ENCODE data around the gene KCNA2.

Gene KCNA2

GRCh38 chr1:110628323-110629105, 22.4 kb upstream of the KCNA2 start:
- no peak for DNase-seq (ENCODE audit: low read depth)

- DNase-seq (ENCODE audit: low read depth) = no peak
Measured at GRCh38 chr1:110627764-110628163, 21.6 kb upstream of the KCNA2 start.

GRCh38 chr1:110626889-110627288, 20.7 kb upstream of the KCNA2 start:
- no peak for DNase-seq (ENCODE audit: low read depth)

- DNase-seq (ENCODE audit: low read depth) = no peak
Measured at GRCh38 chr1:110620686-110621085, 14.5 kb upstream of the KCNA2 start.

- DNase-seq (ENCODE audit: low read depth) = no peak
Measured at GRCh38 chr1:110620250-110620615, 14.1 kb upstream of the KCNA2 start.

- peak; percentile 69 for DNase-seq (ENCODE audit: low read depth)
Measured at GRCh38 chr1:110619412-110620249, 13.5 kb upstream of the KCNA2 start.

- no peak for DNase-seq (ENCODE audit: low read depth)
Measured at GRCh38 chr1:110618668-110619067, 12.5 kb upstream of the KCNA2 start.

- DNase-seq (ENCODE audit: low read depth) = no peak
Measured at GRCh38 chr1:110617589-110617988, 11.4 kb upstream of the KCNA2 start.

GRCh38 chr1:110617116-110617515, 11.0 kb upstream of the KCNA2 start:
- no peak for DNase-seq (ENCODE audit: low read depth)

- no peak for DNase-seq (ENCODE audit: low read depth)
Measured at GRCh38 chr1:110616587-110616986, 10.4 kb upstream of the KCNA2 start.

GRCh38 chr1:110615548-110616130, 9.5 kb upstream of the KCNA2 start:
- DNase-seq (ENCODE audit: low read depth) = no peak

- no peak for DNase-seq (ENCODE audit: low read depth)
Measured at GRCh38 chr1:110612060-110612745, 6.0 kb upstream of the KCNA2 start.

GRCh38 chr1:110610696-110611286, 4.6 kb upstream of the KCNA2 start:
- no peak for DNase-seq (ENCODE audit: low read depth)

- DNase-seq (ENCODE audit: low read depth) = no peak
Measured at GRCh38 chr1:110610084-110610483, 3.9 kb upstream of the KCNA2 start.

GRCh38 chr1:110608247-110608646, 2.1 kb upstream of the KCNA2 start:
- DNase-seq (ENCODE audit: low read depth) = no peak

GRCh38 chr1:110607536-110608230, 1.5 kb upstream of the KCNA2 start:
- DNase-seq (ENCODE audit: low read depth) = no peak

GRCh38 chr1:110606657-110607535, 738 bp upstream of the KCNA2 start:
- DNase-seq (ENCODE audit: low read depth) = no peak

- DNase-seq (ENCODE audit: low read depth) = no peak
Measured at GRCh38 chr1:110605446-110605845, 712 bp downstream of the KCNA2 start.

- no peak for DNase-seq (ENCODE audit: low read depth)
Measured at GRCh38 chr1:110604586-110605148, 1.5 kb downstream of the KCNA2 start.

GRCh38 chr1:110603058-110603457, 3.1 kb downstream of the KCNA2 start:
- no peak for DNase-seq (ENCODE audit: low read depth)

Measured in T-helper 22 cell (primary cell).